Right renal cortex interstitium (tissue), 3 donors: Measurements from ENCODE around the gene TUBGCP3. TPM values are rescaled to one million over a fixed set of nuclear protein-coding genes. Genes with fewer than 3 reads are reported as not detected.

Experiments used
- DNase-seq, 3 donors: peaks; one replicate each; pipeline ENCODE4 v3.0.0-alpha.2; 2013; ENCODE audit warnings: low read depth in 3 of 3, low spot score in 2 of 3
- polyA plus RNA-seq, 3 donors: library from polyadenylated mRNA; unstranded; fragments of 120-200 nt; gene quantifications; one replicate each; pipeline ENCODE4 v1.2.1, GENCODE V29; 2013; ENCODE audit not compliant: insufficient read length in 3 of 3

The TUBGCP3 gene
- polyA plus RNA-seq, 3 donors, result 29.5 to 32.5 (median 30.7) TPM

DNA sequence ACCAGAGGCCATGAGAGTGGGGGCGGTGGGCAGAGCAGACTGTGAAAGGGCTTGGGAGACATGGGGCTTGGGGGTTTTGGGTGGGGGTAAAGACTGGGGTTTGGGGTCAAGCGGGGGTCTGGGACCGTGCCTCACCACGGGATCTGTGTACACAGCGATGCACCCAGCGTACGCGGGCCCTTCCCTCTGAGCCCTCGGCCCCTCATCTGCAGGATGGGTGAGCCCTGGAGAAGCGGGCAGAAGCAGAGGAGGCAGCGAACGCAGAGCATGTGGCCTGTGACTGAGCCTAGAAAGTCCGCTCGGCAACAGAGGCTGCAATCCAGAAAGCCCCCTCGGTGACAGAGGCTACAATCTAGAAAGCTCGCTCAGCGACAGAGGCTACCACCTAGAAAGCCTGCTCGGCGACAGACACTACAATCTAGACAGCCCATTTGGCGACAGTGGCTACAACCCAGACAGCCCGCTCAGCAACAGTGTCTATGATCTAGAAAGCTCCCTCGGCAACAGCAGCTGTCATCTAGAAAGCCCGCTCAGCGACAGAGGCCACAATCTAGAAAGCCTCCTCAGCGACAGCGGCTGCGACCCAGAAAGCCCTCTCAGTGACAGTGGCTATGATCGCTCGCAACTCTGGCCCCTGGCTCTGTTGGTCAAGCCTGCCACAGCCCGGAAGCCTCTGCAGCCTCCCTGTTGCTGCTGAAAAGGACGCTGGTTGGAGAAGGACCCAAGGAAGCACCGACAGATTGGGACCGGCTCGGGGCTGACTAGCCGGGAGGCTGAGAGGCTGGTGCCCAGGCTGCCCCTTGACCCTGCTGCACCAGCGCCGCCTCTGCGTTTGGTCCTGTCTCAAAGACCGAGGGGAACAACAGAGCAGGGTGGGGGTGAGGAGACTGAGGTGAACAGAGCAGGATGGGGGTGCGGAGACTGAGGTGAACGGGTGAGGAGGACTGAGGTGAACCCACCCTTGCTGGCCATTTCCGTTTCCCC is 143.2 kb downstream of the TUBGCP3 start:
- DNase-seq, result no peak

DNA sequence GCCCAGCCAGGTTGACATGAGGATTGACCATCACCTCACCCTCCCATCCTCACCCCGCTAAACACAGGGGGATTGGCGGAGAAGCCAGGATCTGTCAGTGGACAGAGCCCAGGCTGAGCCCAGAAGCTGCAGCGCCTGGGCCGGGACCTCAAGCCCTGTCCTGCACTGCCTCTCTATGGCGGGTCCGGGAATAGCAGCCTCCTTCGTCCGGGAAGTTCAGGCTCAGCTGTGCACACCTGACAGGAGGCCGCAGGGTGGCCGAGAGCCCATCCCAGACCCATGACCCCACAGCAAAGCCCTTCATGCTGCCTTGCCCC is 144.0 kb downstream of the TUBGCP3 start:
- peak in 2 of 3 donors; percentile 45 to 56 for DNase-seq

DNA sequence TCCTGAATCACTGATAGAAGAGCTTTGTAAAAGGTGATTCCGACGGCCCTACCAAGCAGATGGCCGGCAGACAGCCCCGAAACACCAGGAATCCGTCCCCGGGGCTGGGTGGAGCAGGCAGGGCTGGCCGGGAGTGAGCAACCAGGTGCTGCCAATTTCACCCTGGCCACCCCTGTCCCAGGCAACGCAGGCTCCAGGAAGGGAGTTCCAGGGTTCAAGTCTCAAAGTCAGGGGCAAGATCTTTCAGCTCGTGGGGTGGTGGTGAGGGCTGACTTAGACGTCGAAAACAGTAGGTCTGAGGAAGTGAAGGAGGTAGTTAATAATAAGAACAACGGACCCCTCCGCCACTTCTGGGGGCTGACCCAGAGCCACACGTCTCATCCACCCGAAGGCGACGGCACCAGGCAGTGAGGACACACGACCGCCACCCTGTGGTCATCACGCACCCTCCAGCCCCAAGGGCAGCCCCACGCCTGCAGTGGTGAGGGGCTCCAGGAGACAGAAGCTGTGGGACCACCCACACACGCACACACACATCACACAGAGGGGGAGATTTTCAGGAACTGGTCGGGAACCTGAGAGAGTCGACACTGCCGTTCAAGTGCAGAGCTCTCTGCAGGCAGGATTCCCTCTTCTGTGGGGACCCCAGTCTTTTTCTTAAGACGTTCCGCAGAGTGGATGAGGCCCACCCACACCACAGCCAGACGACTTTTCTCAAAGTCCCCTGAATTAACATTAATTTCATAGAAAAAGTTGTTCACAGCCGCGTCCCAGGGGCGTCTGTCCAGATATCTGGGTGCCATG is 144.6 kb downstream of the TUBGCP3 start:
- DNase-seq, result no peak

DNA sequence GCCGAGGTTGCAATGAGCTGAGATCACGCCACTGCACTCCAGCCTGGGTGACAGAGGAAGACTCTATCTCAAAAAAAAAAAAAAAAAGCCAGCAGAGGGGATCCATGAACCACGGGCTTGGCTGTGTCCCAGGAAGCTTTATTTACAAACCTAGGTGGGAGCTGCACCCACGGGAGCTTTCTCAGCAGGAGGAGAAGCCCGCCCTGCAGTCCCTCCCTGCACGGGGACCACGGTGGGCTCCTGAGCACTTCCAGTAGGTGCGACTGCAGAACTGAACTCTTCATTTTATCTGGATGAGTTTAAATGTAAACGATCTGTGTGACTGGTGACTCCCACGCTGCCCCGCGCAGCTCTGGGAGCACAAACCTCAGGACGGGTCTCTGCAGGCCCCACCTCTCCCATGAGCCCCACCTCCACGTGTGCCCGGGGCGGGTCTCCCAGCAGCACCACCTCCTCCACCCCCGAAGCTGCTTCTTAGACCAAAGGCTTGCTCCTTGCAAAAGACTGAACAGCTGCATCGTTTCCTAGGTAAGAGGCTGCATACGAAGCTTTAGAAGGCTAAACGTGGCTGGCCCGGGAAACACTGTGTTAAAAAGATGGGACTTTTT is 145.4 kb downstream of the TUBGCP3 start:
- DNase-seq, result no peak

DNA sequence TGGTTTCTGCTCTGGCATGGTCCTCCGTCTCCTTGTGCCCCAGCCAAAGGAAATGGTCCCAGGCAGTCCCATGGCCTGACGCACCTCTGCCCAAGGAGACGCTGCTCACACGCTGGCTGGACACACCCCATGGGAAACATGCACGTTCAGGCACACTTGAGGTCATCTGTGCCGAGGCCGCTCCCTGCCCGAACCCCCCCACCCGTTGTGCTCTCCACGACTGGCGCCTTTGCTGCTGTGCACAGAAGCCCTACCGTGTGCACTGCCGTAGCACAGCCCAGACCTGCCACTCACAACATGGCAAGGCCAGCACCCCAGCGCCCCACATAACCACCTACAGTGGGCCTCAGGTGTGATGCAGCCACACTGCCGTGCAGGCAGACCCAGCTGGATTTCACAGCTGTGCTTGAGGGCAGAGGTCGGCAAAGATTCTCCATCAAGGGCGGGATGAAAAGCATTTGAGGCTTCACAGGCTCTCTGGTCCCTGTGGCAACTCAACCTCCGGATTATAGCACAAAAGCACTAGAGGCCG is 146.1 kb downstream of the TUBGCP3 start:
- DNase-seq, result no peak

DNA sequence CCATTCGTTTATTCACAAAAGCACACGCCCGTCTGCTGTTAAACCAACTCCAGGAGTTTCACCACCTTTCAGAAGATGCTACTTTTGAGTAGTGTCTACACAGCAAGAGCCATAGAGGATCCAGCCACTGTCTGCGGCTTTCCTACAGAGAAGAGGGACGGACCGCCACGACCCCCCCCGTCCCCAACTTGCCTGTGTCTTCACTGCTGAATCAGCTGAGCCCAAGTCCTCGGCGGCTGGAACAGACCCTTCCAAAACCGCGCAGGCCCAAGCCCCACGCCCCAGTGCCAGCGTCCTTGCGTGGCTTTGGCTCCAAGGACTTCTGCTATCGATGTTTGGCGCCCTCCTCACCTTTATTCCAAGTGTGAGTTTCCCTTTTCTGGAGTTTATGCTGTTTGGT is 146.7 kb downstream of the TUBGCP3 start:
- DNase-seq, result no peak

DNA sequence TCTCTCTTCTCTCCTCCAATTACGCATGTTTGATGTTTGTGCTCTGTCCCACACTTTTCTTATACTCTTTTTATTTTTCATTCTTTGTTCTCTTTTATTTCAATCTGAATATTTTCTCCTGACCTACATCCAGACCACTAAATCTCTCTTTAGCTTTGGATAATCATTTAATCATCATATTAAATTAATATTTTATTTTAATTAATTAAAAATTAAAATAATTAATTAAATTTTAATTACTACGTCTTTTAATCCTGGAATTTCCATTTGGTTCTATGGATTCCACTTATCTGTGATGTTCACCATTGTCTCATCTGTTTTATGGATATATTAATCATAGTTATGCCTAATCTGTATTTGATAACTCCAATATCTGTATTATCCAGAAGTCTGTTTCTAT is 149.4 kb downstream of the TUBGCP3 start:
- no peak for DNase-seq

DNA sequence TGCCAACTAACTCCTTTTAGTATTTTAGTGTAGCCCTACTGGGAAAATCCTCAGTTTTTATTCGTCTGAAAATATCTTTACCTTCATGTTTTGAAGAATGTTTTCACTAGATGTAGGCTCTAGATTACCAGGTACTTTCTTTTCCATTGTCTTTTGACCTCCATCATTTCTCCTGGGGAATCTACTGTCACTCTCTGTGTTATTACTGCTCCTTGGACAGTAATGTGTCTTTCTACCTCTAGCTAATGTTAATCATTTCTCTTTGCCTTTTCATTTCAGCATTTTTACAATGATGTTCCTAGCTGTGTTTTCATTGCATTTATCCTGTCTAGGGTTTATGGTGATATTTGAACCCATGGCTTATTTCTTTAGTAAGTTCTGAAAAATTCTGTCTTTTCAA is 149.9 kb downstream of the TUBGCP3 start:
- DNase-seq, result no peak

DNA sequence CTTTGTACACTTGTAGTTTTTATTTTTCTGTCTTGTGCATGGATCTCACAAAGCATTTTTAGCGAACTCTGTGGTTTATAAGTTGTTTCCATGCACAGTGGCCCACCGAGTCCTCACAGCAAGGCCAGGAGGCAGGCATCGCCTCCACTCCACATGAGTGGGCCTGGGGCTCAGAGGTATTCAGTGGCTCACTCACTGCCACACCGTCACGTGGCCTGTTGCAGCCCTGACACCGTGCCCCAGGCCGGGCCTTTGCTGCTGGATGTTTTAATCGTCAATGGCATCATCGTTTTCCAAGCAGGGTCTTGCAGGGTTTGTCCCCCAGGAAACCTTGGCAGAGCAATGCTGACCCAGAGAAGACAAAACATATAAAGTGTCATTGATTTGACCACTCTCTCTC is 152.0 kb downstream of the TUBGCP3 start:
- DNase-seq, result no peak

Other genes with a start within 250 kb of the TUBGCP3 start
- not detected for gene SPACA7, start 211.8 kb downstream of the TUBGCP3 start, polyA plus RNA-seq
- 10 to 100 TPM; 34.8 to 39.4 (median 37.3) TPM for gene ATP11A, start 101.9 kb upstream of the TUBGCP3 start, polyA plus RNA-seq